Measurements from ENCODE around the gene MFSD2A.
A peak's percentile ranks its signal among the peaks of the same experiment; 100 is the strongest.
"Not testable (repeated sequence)": the region's sequence is repeated elsewhere in the genome, so short reads cannot be mapped to it uniquely, and the experiment has no call there.

Gene MFSD2A

DNA sequence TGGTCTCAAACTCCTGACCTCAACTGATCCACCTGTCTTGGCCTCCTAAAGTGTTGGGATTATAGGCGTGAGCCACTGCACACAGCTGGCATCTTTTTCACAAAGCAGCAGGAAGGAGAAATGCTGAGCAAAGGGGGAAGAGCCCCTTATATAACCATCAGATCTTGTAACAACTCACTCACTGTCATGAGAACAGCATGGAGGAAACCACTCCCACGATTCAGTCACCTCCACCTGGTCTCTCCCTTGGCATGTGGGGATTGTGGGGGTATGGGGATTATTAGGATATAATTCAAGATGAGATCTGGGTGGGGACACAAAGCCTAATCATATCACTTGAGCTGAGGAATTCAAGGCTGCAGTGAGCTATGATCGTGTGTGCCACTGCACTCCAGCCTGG lies 3.0 kb upstream of the MFSD2A start:
- peaks cover 18% of the 10 kb centered on the region for H3K4me1 Mint-ChIP-seq
- H3K27ac Mint-ChIP-seq, result no peak overlapping the region
- no peaks in the 10 kb centered on the region for H3K9me3 Mint-ChIP-seq
- H3K27me3 Mint-ChIP-seq, result peaks cover 31% of the 10 kb centered on the region
- DNase-seq, result no peak
- H3K36me3 Mint-ChIP-seq, result no peaks in the 10 kb centered on the region
- no peak overlapping the region for H3K4me3 Mint-ChIP-seq
- CTCF ChIA-PET, result interaction anchor here (1.7 kb wide), 1 partner anchor 20 kb away, joined by 4 read pairs; no protein-coding TSS in a partner anchor

GRCh38 chr1:39952359-39953110 lies 2.4 kb upstream of the MFSD2A start:
- peaks cover 37% of the 10 kb centered on the region for H3K27me3 Mint-ChIP-seq
- CTCF ChIA-PET, result interaction anchor here (1.7 kb wide), 1 partner anchor 20 kb away, joined by 4 read pairs; no protein-coding TSS in a partner anchor
- peaks cover 20% of the 10 kb centered on the region for H3K4me1 Mint-ChIP-seq
- H3K36me3 Mint-ChIP-seq, result no peaks in the 10 kb centered on the region
- H3K9me3 Mint-ChIP-seq, result no peaks in the 10 kb centered on the region
- no peak for DNase-seq
- H3K4me3 Mint-ChIP-seq, result no peak overlapping the region
- no peak overlapping the region for H3K27ac Mint-ChIP-seq

DNA sequence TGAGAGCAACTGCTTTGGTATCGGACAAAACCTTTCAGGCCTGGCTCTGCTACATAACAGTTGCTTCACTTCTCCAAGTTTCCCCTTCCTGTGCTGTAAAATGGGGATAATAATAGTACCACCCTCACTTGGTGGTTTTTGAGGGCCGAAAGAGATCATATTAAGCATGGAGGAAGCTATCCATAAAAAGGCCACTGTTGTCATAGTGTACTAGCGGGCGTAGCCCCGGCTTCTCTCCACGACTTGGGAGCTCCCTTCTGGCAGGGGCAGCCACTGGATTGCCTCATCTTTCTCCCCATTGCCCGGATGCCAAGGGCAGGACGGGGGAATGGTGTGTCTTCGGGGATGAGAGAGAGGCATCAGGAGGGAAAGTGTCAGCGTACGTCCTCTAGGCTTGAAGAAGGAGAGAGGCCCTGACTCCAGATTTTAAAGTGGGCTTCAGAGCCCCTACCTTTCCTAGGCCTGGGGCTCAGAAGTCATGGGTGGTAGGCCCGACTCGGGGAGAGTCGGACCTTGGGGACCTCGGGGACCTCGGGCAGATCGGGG lies 548 bp upstream of the MFSD2A start:
- Mint-ChIP-seq H3K9me3 (no peaks in the 10 kb centered on the region), H3K4me3 (peak overlapping the region; percentile 88), H3K4me1 (peaks cover 20% of the 10 kb centered on the region), H3K27ac (no peak overlapping the region), H3K36me3 (no peaks in the 10 kb centered on the region), H3K27me3 (peaks cover 31% of the 10 kb centered on the region)
- DNase-seq, result no peak
- CTCF ChIA-PET, result interaction anchor here (1.2 kb wide), 1 partner anchor 78 kb away, joined by 6 read pairs; no protein-coding TSS in a partner anchor

- no peaks in the 10 kb centered on the region for H3K9me3 Mint-ChIP-seq
Measured at GRCh38 chr1:39955547-39956539, 898 bp downstream of the MFSD2A start.

DNA sequence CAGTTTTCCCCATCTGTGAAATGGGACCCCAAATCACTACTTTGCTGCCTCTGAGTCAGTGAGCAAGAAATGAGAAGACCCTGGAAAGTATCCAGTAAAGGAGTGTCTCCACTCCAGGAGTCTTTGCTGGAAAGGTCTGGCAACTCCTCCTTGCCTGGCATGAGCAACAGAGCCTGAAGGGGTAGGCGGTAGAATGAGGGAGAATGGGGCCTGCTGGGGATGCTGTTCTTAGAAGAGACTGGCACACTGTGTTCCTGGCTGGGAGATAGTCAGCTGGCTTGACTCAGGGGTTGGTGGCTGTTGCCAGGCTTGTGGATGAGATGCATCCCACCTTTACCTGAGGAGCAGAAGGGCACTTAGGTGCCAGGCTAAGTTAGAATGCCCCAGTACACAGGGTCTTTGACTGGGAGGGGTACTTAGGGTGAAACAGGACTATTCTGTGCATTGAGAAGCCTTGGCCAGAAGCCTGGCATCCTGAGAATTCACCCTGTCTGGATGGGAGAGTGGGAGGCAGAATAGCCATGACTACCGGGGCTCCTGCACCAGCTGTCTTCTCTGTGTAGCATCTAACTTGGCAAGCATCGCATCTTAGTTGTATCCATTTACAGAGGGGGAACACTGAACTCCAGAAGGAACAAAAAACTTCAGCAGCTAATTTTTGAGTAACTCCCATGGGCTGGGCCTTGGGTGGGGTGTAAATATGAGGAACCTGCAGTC lies 2.5 kb downstream of the MFSD2A start:
- CTCF ChIA-PET, result interaction anchor here (0.8 to 1.1 kb wide), 3 partner anchors 14 to 157 kb away, joined by 3 read pairs; no protein-coding TSS in a partner anchor

More at GRCh38 chr1:39955547-39956539, 898 bp downstream of the MFSD2A start:
- CTCF ChIA-PET, result interaction anchor here (1.0 to 1.9 kb wide), 4 partner anchors 10 to 37 kb away, joined by 3 to 10 read pairs (median 3); no protein-coding TSS in a partner anchor
- Mint-ChIP-seq H3K27me3 (peaks cover 27% of the 10 kb centered on the region), H3K27ac (no peak overlapping the region), H3K36me3 (no peaks in the 10 kb centered on the region), H3K4me3 (peak overlapping the region; percentile 88), H3K4me1 (peaks cover 31% of the 10 kb centered on the region)
- DNase-seq, result peak; percentile 59

DNA sequence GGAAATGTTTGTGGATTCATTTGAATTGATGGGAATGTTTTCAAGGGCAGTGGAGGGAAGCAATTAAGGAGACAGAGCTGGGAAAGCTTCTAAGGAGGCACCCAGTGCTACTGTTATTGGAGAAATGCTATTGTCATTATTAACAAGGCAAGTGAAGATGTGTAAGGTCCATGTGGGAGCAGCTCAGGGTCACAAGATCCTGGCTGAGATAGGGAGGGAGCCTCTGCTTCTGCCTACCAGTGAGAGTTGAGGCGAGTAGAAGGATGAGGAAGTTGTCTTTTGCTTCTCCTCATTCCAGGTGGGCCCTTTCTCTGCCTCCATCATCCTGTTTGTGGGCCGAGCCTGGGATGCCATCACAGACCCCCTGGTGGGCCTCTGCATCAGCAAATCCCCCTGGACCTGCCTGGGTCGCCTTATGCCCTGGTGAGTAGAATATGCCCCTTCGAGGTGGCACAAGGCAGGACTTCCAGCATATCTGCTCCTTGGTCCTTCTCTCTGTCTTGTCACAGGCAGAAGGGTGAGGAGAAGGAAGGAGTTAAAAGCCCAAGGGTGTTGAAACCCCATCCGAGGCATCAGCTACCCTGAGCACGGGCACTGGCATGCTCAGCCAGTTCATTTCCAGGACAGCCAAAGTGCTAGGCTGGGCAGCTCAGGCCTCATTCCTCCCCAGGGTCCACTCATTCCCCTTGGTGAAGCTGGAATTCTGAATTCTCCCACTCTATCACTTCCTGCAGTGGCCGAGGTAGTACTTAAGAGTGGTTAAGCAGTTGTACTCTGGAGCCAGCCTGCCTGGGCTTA lies 3.7 kb downstream of the MFSD2A start:
- DNase-seq, result no peak
- Mint-ChIP-seq H3K27me3 (peaks cover 24% of the 10 kb centered on the region), H3K27ac (no peak overlapping the region), H3K4me1 (peaks cover 43% of the 10 kb centered on the region), H3K36me3 (no peaks in the 10 kb centered on the region), H3K9me3 (no peaks in the 10 kb centered on the region), H3K4me3 (no peak overlapping the region)
- CTCF ChIA-PET, result interaction anchor here (0.8 to 1.1 kb wide), 3 partner anchors 13 to 159 kb away, joined by 3 read pairs; no protein-coding TSS in a partner anchor

More for the DNA sequence above, 2.5 kb downstream of the MFSD2A start:
- no peak overlapping the region for H3K27ac Mint-ChIP-seq
- peaks cover 27% of the 10 kb centered on the region for H3K27me3 Mint-ChIP-seq
- no peaks in the 10 kb centered on the region for H3K36me3 Mint-ChIP-seq
- DNase-seq, result no peak
- no peaks in the 10 kb centered on the region for H3K9me3 Mint-ChIP-seq
- H3K4me1 Mint-ChIP-seq, result peaks cover 43% of the 10 kb centered on the region
- no peak overlapping the region for H3K4me3 Mint-ChIP-seq

DNA sequence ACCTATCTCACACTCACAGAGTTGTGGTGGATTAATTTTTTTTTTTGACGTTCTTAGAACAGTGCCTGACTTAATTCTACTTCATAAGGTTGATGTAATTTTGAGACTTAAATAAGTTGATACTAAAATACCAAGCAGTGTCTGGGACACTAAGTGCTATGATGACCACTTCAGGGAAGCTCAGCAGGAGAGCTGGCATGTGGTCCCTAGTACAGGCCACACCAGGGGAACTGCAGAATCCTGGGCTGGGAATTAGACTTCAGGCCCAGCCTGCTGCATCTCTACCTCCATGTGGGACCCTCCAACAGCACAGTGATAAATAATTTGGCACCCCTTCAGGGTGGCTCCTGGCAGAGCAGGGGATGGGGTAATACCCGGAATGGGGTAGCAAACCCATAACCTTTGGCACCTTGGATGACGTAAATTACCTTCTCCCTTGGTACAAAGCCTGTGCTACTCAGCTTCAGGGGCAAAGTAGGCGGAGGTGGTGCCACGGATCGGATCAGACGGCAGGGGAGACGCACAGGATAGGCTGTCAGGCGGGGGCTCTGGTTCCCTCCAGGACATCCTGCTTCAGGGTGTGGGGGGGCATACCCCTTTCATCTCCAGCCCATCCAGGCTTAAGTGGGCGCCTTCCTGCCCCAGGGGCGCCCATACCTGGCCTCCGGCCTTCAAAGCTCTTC lies 4.8 kb downstream of the MFSD2A start:
- Mint-ChIP-seq H3K27ac (no peak overlapping the region), H3K4me3 (no peak overlapping the region), H3K27me3 (peaks cover 18% of the 10 kb centered on the region), H3K9me3 (no peaks in the 10 kb centered on the region), H3K36me3 (no peaks in the 10 kb centered on the region), H3K4me1 (peaks cover 40% of the 10 kb centered on the region)
- CTCF ChIA-PET, result interaction anchor here (3.0 kb wide), 1 partner anchor 12 kb away, joined by 11 read pairs; no protein-coding TSS in a partner anchor
- no peak for DNase-seq

DNA sequence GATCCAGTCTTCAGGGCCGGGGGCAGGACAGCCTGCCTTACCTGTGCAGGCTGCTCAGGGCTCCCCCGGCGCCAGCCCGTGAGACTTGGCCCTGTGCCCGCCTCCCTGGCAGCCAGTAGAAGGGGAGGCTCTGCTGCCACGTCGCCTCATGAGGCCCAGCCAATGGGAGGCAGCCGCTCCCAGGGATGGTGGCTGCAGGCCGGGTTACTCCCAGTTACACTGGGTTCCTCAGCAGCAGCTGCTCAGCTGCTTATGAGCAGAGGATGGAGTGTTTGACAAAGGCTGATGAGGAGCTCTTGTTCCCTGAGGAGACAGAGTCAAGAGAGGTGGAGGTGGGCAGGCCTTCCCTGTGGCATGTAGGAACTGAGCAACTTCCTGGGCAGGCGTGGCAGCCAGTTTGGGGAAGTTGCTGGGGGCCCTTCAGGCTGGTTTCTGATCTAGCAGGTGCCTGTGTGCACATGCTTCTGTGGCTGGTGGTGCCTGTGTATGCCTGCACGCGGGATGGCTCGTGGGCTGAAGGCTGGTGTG lies 5.5 kb downstream of the MFSD2A start:
- no peaks in the 10 kb centered on the region for H3K9me3 Mint-ChIP-seq
- peaks cover 36% of the 10 kb centered on the region for H3K4me1 Mint-ChIP-seq
- CTCF ChIA-PET, result interaction anchor here (3.0 kb wide), 1 partner anchor 11 kb away, joined by 11 read pairs; no protein-coding TSS in a partner anchor

GRCh38 chr1:39962450-39962825 lies 7.5 kb downstream of the MFSD2A start:
- CTCF ChIA-PET, result interaction anchor here (3.0 kb wide), 1 partner anchor 9 kb away, joined by 11 read pairs; no protein-coding TSS in a partner anchor
- no peaks in the 10 kb centered on the region for H3K9me3 Mint-ChIP-seq
- H3K4me3 Mint-ChIP-seq, result no peak overlapping the region
- no peak for DNase-seq
- no peaks in the 10 kb centered on the region for H3K36me3 Mint-ChIP-seq
- no peak overlapping the region for H3K27ac Mint-ChIP-seq
- peaks cover 2% of the 10 kb centered on the region for H3K27me3 Mint-ChIP-seq
- H3K4me1 Mint-ChIP-seq, result peaks cover 23% of the 10 kb centered on the region

More for the DNA sequence above, 5.5 kb downstream of the MFSD2A start:
- H3K4me3 Mint-ChIP-seq, result peak overlapping the region; percentile 33
- DNase-seq, result peak; percentile 64
- H3K36me3 Mint-ChIP-seq, result no peaks in the 10 kb centered on the region
- peaks cover 17% of the 10 kb centered on the region for H3K27me3 Mint-ChIP-seq
- H3K27ac Mint-ChIP-seq, result peak overlapping the region; percentile 85

GRCh38 chr1:39962964-39963363 lies 8.0 kb downstream of the MFSD2A start:
- H3K27me3 Mint-ChIP-seq, H3K27ac Mint-ChIP-seq, DNase-seq, H3K36me3 Mint-ChIP-seq, H3K4me3 Mint-ChIP-seq, H3K9me3 Mint-ChIP-seq: not testable (repeated sequence)
- peaks cover 23% of the 10 kb centered on the region for H3K4me1 Mint-ChIP-seq
- CTCF ChIA-PET, result interaction anchor here (3.0 kb wide), 1 partner anchor 8 kb away, joined by 11 read pairs; no protein-coding TSS in a partner anchor

DNA sequence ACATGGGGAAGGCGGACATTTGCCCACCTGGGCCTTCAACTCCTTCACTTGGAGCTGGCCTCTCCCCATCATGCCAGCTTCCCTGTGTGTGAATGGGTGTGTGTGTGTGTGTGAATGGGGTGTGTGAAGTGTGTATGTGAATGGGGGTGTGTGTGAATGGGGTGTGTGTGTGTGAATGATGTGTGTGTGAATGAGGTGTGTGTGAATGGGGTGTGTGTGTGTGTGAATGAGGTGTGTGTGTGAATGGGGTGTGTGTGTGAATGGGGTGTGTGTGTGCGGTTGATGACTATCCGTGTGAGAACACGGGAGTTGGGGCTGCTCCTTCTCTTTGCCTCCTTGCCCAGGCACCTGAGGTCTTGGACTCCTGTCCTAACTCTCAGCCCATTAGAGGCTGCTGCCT lies 9.6 kb downstream of the MFSD2A start:
- CTCF ChIA-PET, result interaction anchor here (1.3 to 2.8 kb wide), 2 partner anchors 9 to 45 kb away, joined by 4 to 6 read pairs; no protein-coding TSS in a partner anchor
- peaks cover 21% of the 10 kb centered on the region for H3K4me1 Mint-ChIP-seq
- no peak overlapping the region for H3K27ac Mint-ChIP-seq
- H3K4me3 Mint-ChIP-seq, result no peak overlapping the region
- H3K27me3 Mint-ChIP-seq, result no peaks in the 10 kb centered on the region
- DNase-seq, result no peak
- peaks cover 2% of the 10 kb centered on the region for H3K36me3 Mint-ChIP-seq
- no peaks in the 10 kb centered on the region for H3K9me3 Mint-ChIP-seq

GRCh38 chr1:39965044-39965443 lies 10.1 kb downstream of the MFSD2A start:
- Mint-ChIP-seq H3K4me1 (peaks cover 17% of the 10 kb centered on the region), H3K27me3 (no peaks in the 10 kb centered on the region), H3K27ac (no peak overlapping the region), H3K4me3 (no peak overlapping the region), H3K9me3 (no peaks in the 10 kb centered on the region), H3K36me3 (peaks cover 2% of the 10 kb centered on the region)
- DNase-seq, result no peak
- CTCF ChIA-PET, result interaction anchor here (1.3 to 2.8 kb wide), 3 partner anchors 9 to 63 kb away, joined by 4 to 6 read pairs (median 4); partner anchors contain the start of gene MYCL

All from activated naive CD4-positive, alpha-beta T cell treated with anti-CD3 and anti-CD28 coated beads, Interleukin-2, amount 10 ng/mL, durations not matched to agents 7 days and 5 days (primary cell).